GM12875 (cell line): ENCODE measurements around the gene CNOT3.

Source experiments
- H3K4me3 ChIP-seq: one replicate; pipeline ENCODE4 v1.5.1; 2011; ENCODE audit warnings: low read depth, low read length, control low read depth
- CTCF ChIP-seq: IDR thresholded peaks from 2 replicates; pipeline ENCODE4 v1.5.1; 2011; ENCODE audit warnings: low read depth, mild to moderate bottlenecking, control low read depth, inconsistent platforms, low read length, moderate library complexity, borderline replicate concordance; ENCODE audit not compliant: insufficient read depth

Gene CNOT3

GRCh38 chr19:54133957-54134590 is 3.5 kb upstream of the CNOT3 start:
- no peak overlapping the region for H3K4me3 ChIP-seq
- no peak for TF ChIP-seq CTCF

DNA sequence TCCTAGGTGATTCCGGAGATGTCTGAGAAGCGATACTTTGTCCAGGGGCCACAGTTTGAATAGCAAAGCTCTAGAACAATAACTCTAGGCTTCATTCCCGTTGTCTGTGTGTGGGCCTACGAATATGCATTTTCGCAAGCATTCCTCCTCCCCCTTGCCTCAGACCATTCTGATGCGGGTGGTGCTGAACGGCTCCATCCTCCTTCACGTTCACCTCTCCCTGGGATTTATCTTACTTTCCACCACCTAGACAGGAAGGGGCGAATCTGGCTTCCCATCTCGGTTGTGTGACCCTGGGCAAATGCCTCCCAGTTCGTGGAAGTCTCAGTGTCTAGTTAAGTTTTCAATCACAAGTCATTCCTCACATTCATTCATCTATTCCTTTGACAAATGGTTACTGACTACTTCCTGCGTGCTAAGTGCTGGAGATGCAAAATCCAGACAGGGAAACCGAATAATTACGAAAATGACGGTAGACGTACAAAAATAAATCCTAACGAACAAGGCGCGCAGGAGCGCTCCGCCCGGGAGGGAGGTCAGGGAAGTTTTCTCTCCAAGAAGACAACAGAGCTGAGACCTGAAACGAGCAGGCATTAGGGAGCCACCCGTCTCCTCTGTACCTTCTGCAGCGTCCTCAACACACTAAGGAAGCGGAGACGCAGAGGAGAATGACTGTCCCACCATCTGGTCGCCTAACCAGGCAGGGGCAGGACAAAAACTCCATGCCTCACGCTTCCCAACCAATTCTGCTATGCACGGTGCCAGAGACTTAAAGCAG is 1.3 kb upstream of the CNOT3 start:
- H3K4me3 ChIP-seq: peak overlapping the region; percentile 41
- no peak for TF ChIP-seq CTCF

DNA sequence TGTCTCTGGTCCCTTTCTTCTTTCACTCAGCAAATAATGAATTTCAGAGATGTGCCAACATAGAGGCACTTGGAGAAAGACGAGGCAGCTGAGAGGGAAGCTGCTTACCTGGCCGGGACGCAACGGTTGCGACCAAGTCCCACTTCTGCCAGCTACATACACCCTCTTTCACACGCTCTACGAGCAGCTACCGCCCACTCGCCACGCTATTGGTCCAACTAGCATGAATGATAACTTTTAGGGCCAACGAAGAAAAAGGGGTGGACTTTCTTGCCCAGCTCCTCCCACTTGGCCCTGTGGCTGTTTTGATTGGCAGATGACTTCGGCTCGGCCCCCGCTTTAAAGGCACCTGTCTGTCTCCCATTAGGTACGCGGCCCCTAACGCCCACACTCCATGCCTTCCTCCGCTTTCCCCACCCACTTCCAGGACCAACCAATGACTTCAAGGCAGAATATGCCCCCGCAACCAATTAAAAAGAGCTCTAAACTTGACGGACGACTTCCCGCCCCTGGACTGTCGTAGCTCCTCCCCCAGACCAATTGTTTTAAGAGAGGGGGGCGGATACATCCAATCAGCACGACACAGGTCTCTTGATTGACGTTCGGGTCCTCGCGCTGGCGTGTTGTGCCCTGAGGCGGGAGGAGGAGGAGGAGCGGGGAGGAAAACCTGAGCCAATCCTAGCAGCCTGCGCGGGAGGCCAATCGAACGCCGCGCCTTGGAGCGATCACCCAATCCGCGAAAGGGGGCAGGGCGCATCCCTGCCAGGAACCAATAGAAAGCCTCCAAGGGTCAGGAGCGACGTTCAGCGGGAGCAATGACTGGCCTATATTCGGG is 481 bp upstream of the CNOT3 start:
- no peak for TF ChIP-seq CTCF
- H3K4me3 ChIP-seq: peak overlapping the region; percentile 89

- TF ChIP-seq CTCF: no peak
- peak overlapping the region; percentile 89 for H3K4me3 ChIP-seq
Measured at GRCh38 chr19:54138489-54139256, 1.1 kb downstream of the CNOT3 start.

GRCh38 chr19:54141356-54141755 is 3.8 kb downstream of the CNOT3 start:
- no peak for TF ChIP-seq CTCF
- H3K4me3 ChIP-seq: no peak overlapping the region

DNA sequence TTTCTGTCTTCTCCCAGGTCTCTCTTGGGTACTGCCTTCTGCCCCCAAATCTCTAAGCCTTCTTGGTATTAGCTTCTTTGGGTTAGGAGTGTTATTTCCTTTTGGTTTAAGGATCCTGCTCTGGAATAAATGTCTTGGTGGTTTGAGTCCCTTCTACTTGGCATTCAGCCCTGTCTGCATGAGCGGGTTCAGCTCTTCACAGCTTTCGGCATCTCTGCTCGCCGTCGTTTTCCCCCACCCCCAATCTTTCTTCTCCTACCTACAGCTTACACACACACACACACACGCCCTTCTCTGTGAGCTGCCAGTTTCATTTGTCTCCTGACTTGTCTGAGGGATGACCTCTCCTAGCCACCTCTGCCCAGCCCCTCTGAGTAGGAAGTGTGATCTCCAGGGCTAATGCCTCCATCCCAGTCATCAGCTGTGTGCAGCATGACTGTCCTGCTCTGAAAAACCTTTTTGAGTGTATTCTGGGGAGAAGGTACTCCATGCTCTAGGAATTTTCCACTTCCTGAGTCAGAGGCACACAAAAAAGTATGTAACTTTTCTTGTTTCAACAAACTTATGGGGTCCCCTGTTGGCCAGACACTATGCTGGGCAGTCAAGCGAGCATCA is 4.7 kb downstream of the CNOT3 start:
- no peak for TF ChIP-seq CTCF
- H3K4me3 ChIP-seq: no peak overlapping the region
